CD4-positive, alpha-beta T cell treated with Interleukin-17A for 4 hours (primary cell): ENCODE measurements around the gene SHC1.

Experiments
- DNase-seq: peaks from one replicate; pipeline ENCODE4 v3.0.0-alpha.2; 2020; ENCODE audit warnings: mixed read lengths

The SHC1 gene

GRCh38 chr1:154970631-154971340, at the start of gene SHC1:
Gene SHC1, minus strand, starts transcription at chr1:154970747. Its CDS starts 221 bp downstream, at chr1:154970526.
- peak; percentile 57 for DNase-seq

GRCh38 chr1:155019377-155020245, 49.1 kb upstream of the SHC1 start:
- DNase-seq: no peak

GRCh38 chr1:155018617-155019348, 48.2 kb upstream of the SHC1 start:
- no peak for DNase-seq

- no peak for DNase-seq
Observed at GRCh38 chr1:155017946-155018316, 47.4 kb upstream of the SHC1 start.

GRCh38 chr1:155017041-155017945, 46.7 kb upstream of the SHC1 start:
- peak; percentile 95 for DNase-seq

- peak; percentile 57 for DNase-seq
Observed at GRCh38 chr1:155016231-155016831, 45.8 kb upstream of the SHC1 start.

- no peak for DNase-seq
Observed at GRCh38 chr1:155015527-155016230, 45.1 kb upstream of the SHC1 start.

- no peak for DNase-seq
Observed at GRCh38 chr1:155014709-155015508, 44.4 kb upstream of the SHC1 start.

- DNase-seq: peak; percentile 87
Observed at GRCh38 chr1:155013632-155014031, 43.1 kb upstream of the SHC1 start.

GRCh38 chr1:155012776-155013602, 42.4 kb upstream of the SHC1 start:
- no peak for DNase-seq

GRCh38 chr1:155012026-155012546, 41.5 kb upstream of the SHC1 start:
- DNase-seq: peak; percentile 57

GRCh38 chr1:155011437-155012025, 41.0 kb upstream of the SHC1 start:
- DNase-seq: no peak

GRCh38 chr1:155011004-155011416, 40.5 kb upstream of the SHC1 start:
- no peak for DNase-seq

GRCh38 chr1:155010211-155010918, 39.8 kb upstream of the SHC1 start:
- peak; percentile 68 for DNase-seq

GRCh38 chr1:155009742-155010141, 39.2 kb upstream of the SHC1 start:
- no peak for DNase-seq

GRCh38 chr1:155009221-155009711, 38.7 kb upstream of the SHC1 start:
- peak; percentile 54 for DNase-seq

GRCh38 chr1:155008015-155008941, 37.7 kb upstream of the SHC1 start:
- peak; percentile 75 for DNase-seq
